ENCODE measurements around the gene TRIM40. TPM values are rescaled to one million over a fixed set of nuclear protein-coding genes. Genes with fewer than 3 reads are reported as not detected.
A peak's percentile ranks its signal among the peaks of the same experiment; 100 is the strongest.

TRIM40 gene
- total and polyA plus RNA-seq, 2 of the 13 experiments (the other 11 are each of a cell fraction or from before 2014, with no cell fraction given), result 0.58 TPM; not detected in 1

GRCh38 chr6:30163090-30163917, 27.4 kb downstream of the TRIM40 start, which contains the start of gene TRIM15 (continued):
- TF ChIP-seq, protein P1, sequence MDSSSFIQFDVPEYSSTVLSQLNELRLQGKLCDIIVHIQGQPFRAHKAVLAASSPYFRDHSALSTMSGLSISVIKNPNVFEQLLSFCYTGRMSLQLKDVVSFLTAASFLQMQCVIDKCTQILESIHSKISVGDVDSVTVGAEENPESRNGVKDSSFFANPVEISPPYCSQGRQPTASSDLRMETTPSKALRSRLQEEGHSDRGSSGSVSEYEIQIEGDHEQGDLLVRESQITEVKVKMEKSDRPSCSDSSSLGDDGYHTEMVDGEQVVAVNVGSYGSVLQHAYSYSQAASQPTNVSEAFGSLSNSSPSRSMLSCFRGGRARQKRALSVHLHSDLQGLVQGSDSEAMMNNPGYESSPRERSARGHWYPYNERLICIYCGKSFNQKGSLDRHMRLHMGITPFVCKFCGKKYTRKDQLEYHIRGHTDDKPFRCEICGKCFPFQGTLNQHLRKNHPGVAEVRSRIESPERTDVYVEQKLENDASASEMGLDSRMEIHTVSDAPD (CRISPR knock-in tag; IDR thresholded peaks at IDR 0.05), result peak; percentile 79; the same call in 1 of the 2 replicates
- no peak for TF ChIP-seq KLF13 (CRISPR knock-in tag; IDR thresholded peaks at IDR 0.05)
- peak; percentile 11 for TF ChIP-seq XRCC5 (optimal IDR thresholded peaks at IDR 0.05; ENCODE audit: low read length)
- no peak for TF ChIP-seq FIP1L1 (IDR thresholded peaks at IDR 0.05; ENCODE audit: borderline replicate concordance, insufficient read depth, low read depth, low read length)
- TF ChIP-seq RARA (CRISPR knock-in tag; IDR thresholded peaks at IDR 0.05), result peak; percentile 11
- no peak for TF ChIP-seq NR3C1 (CRISPR knock-in tag; IDR thresholded peaks at IDR 0.05)
- no peak for TF ChIP-seq SMARCC2 (IDR thresholded peaks at IDR 0.05)
- TF ChIP-seq ZNF326 (CRISPR knock-in tag; IDR thresholded peaks at IDR 0.05; ENCODE audit: borderline replicate concordance), result no peak; the same call in 1 of the 2 replicates
- TF ChIP-seq SNAPC5 (CRISPR knock-in tag; IDR thresholded peaks at IDR 0.05; ENCODE audit: borderline replicate concordance), result no peak
- TF ChIP-seq GLI4 (CRISPR knock-in tag; IDR thresholded peaks at IDR 0.05; ENCODE audit: borderline replicate concordance), result no peak; the same call in 1 of the 2 replicates
- TF ChIP-seq MYNN (CRISPR knock-in tag; IDR thresholded peaks at IDR 0.05; ENCODE audit: low read depth), result no peak
- TF ChIP-seq ZNF20 (CRISPR knock-in tag; IDR thresholded peaks at IDR 0.05), result no peak
- TF ChIP-seq CHD4 (IDR thresholded peaks at IDR 0.05; ENCODE audit: borderline replicate concordance, low read length), result no peak
- TF ChIP-seq, protein P2, sequence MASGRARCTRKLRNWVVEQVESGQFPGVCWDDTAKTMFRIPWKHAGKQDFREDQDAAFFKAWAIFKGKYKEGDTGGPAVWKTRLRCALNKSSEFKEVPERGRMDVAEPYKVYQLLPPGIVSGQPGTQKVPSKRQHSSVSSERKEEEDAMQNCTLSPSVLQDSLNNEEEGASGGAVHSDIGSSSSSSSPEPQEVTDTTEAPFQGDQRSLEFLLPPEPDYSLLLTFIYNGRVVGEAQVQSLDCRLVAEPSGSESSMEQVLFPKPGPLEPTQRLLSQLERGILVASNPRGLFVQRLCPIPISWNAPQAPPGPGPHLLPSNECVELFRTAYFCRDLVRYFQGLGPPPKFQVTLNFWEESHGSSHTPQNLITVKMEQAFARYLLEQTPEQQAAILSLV (CRISPR knock-in tag; IDR thresholded peaks at IDR 0.05; ENCODE audit: borderline replicate concordance), result peak; percentile 70; the same call in 1 of the 2 replicates
- peak; percentile 83; the same call in 1 of the 2 replicates for TF ChIP-seq ZNF256 (CRISPR knock-in tag; conservative IDR thresholded peaks at IDR 0.05)
- no peak for TF ChIP-seq ZNF660 (CRISPR knock-in tag; IDR thresholded peaks at IDR 0.05; ENCODE audit: borderline replicate concordance, low read depth)
- TF ChIP-seq TFDP2 (CRISPR knock-in tag; IDR thresholded peaks at IDR 0.05), result peak; percentile 4
- TF ChIP-seq ZBTB4 (CRISPR knock-in tag; IDR thresholded peaks at IDR 0.05; ENCODE audit: borderline replicate concordance), result no peak
- 0 out of 2 replicates have a peak, but pooled peaks have one; percentile 70 for TF ChIP-seq ZNF235 (CRISPR knock-in tag; IDR thresholded peaks at IDR 0.05; ENCODE audit: borderline replicate concordance)
- peak; percentile 40; the same call in 1 of the 2 replicates for TF ChIP-seq AKAP8 (CRISPR knock-in tag; IDR thresholded peaks at IDR 0.05)
- TF ChIP-seq KMT2B (CRISPR knock-in tag; IDR thresholded peaks at IDR 0.05), result no peak; the same call in 1 of the 2 replicates
- peak; percentile 60 for TF ChIP-seq ZNF605 (CRISPR knock-in tag; IDR thresholded peaks at IDR 0.05)

Measured in HepG2 (cell line).